HT1080 (cell line): ENCODE results near the gene ANXA4. TPM values are rescaled to one million over a fixed set of nuclear protein-coding genes. Genes with fewer than 3 reads are reported as not detected.
A peak's percentile ranks its signal among the peaks of the same experiment; 100 is the strongest.
"Not testable (repeated sequence)": the region's sequence is repeated elsewhere in the genome, so short reads cannot be mapped to it uniquely, and the experiment has no call there.

Experiments used
- DNase-seq: peaks from one replicate; pipeline ENCODE4 v3.0.0-alpha.2; 2015; ENCODE audit warnings: low read depth
- total RNA-seq: library from RNA; depleted of rRNA; stranded (reverse); fragments of >200 nt; shearing (Covaris generic); gene quantifications from 2 replicates; pipeline ENCODE4 v1.2.3, GENCODE V29; 2014

The ANXA4 gene
- total RNA-seq, 1 experiment from 2014 or later = 36.2 TPM

GRCh38 chr2:69802781-69803367 lies 60.9 kb downstream of the ANXA4 start:
- not testable (repeated sequence) for DNase-seq

GRCh38 chr2:69804416-69804815 lies 62.5 kb downstream of the ANXA4 start:
- no peak for DNase-seq

GRCh38 chr2:69805887-69806286 lies 64.0 kb downstream of the ANXA4 start:
- no peak for DNase-seq

GRCh38 chr2:69807821-69808540 lies 66.0 kb downstream of the ANXA4 start:
- DNase-seq = no peak

GRCh38 chr2:69810550-69810949 lies 68.6 kb downstream of the ANXA4 start:
- no peak for DNase-seq

- DNase-seq = no peak
Observed at GRCh38 chr2:69811018-69811417, 69.1 kb downstream of the ANXA4 start.

GRCh38 chr2:69811591-69811990 lies 69.7 kb downstream of the ANXA4 start:
- no peak for DNase-seq

GRCh38 chr2:69815717-69816116 lies 73.8 kb downstream of the ANXA4 start:
- DNase-seq = peak; percentile 69

GRCh38 chr2:69816923-69817542 lies 75.1 kb downstream of the ANXA4 start:
- peak; percentile 75 for DNase-seq

GRCh38 chr2:69817729-69818501 lies 76.0 kb downstream of the ANXA4 start:
- DNase-seq = no peak

- DNase-seq = no peak
Observed at GRCh38 chr2:69827796-69828540, 86.0 kb downstream of the ANXA4 start.

- DNase-seq = no peak
Observed at GRCh38 chr2:69828938-69829255, 87.0 kb downstream of the ANXA4 start.

GRCh38 chr2:69829256-69830044 lies 87.5 kb downstream of the ANXA4 start, which contains the start of gene GMCL1:
Gene GMCL1, plus strand, starts transcription at chr2:69829660. Its CDS starts 233 bp downstream, at chr2:69829893.
- peak; percentile 94 for DNase-seq

GRCh38 chr2:69830045-69830905 lies 88.3 kb downstream of the ANXA4 start:
- DNase-seq = peak; percentile 28

GRCh38 chr2:69830906-69831241 lies 88.9 kb downstream of the ANXA4 start:
- DNase-seq = not testable (repeated sequence)

GRCh38 chr2:69831354-69831905 lies 89.5 kb downstream of the ANXA4 start:
- DNase-seq = peak; percentile 59

GRCh38 chr2:69833752-69834151 lies 91.8 kb downstream of the ANXA4 start:
- DNase-seq = no peak

- no peak for DNase-seq
Observed at GRCh38 chr2:69835666-69836065, 93.7 kb downstream of the ANXA4 start.

- DNase-seq = no peak
Observed at GRCh38 chr2:69836316-69836715, 94.4 kb downstream of the ANXA4 start.
